Tibial nerve (tissue), 4 donors: Measurements from ENCODE around the gene CES5A.

ENCODE experiments used
- EP300 ChIP-seq, 2 donors: sonication (generic); formaldehyde crosslinking; IDR thresholded peaks; one replicate each; pipeline ENCODE4 v1.6.1; 2017; ENCODE audit warnings: antibody characterized with exemption in 2 of 2, mild to moderate bottlenecking in 1 of 2
- POLR2A ChIP-seq, 2 donors: fragments of 450-650 bp; IDR thresholded peaks; one replicate each; pipeline ENCODE4 v1.6.1; 2017; ENCODE audit warnings: antibody characterized with exemption in 2 of 2, mild to moderate bottlenecking in 2 of 2, moderate library complexity in 2 of 2
- TF ChIP-seq, protein P1 (sequence below), 5 experiments: fragments of 200-600 bp in 3 of 5; fragments of 450-650 bp in 2 of 5; sonication (generic) in 3 of 5; IDR thresholded peaks; one replicate each; pipeline ENCODE4 v1.5.1; 2016 to 2019; ENCODE audit warnings: antibody characterized with exemption in 5 of 5, mild to moderate bottlenecking in 3 of 5, moderate library complexity in 2 of 5

DNA sequence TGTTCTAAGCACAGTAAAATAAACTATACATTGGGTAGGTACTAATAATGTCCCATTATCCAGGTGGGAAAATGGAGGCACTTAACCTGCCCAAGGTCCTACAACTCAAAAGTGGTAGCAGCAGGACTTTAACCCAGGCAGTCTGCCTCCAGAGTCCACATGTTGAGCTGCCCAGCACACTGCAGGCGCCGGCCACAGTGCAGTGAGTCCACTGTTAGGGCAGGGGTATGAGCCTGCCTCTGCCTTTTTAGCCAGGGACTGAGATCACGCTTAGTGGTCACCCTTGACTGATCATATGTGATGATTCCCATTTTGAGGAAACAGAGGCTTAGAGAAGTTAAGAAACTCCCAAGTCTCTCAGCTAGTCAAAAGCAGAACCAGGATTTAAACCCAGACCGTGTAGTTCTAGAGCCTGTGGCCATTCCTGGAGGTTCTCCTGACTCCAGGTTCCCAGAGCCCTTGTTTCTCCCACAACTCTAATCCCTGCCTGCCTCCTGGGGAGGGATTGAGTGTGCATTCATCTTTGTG lies 50.6 kb downstream of the CES5A start:
- TF ChIP-seq, protein P1, sequence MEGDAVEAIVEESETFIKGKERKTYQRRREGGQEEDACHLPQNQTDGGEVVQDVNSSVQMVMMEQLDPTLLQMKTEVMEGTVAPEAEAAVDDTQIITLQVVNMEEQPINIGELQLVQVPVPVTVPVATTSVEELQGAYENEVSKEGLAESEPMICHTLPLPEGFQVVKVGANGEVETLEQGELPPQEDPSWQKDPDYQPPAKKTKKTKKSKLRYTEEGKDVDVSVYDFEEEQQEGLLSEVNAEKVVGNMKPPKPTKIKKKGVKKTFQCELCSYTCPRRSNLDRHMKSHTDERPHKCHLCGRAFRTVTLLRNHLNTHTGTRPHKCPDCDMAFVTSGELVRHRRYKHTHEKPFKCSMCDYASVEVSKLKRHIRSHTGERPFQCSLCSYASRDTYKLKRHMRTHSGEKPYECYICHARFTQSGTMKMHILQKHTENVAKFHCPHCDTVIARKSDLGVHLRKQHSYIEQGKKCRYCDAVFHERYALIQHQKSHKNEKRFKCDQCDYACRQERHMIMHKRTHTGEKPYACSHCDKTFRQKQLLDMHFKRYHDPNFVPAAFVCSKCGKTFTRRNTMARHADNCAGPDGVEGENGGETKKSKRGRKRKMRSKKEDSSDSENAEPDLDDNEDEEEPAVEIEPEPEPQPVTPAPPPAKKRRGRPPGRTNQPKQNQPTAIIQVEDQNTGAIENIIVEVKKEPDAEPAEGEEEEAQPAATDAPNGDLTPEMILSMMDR (IDR thresholded peaks at IDR 0.05), result no peak
- TF ChIP-seq POLR2A (IDR thresholded peaks at IDR 0.05) (no peak), EP300 (IDR thresholded peaks at IDR 0.05) (no peak)
